CD4-positive, CD25-positive, alpha-beta regulatory T cell (primary cell): ENCODE data around the gene FZD4. TPM values are rescaled to one million over a fixed set of nuclear protein-coding genes. Genes with fewer than 3 reads are reported as not detected.
"Not testable (repeated sequence)": the region's sequence is repeated elsewhere in the genome, so short reads cannot be mapped to it uniquely, and the experiment has no call there.

Experiments used
- ATAC-seq, 2 donors: fragments of 150-1000 bp; cut with Tn5 transposase; one replicate each; pipeline ENCODE4 v1.10.0; 2021; ENCODE audit warnings: low read depth in 2 of 2, moderate number of reproducible peaks in 2 of 2, moderate library complexity in 1 of 2
- DNase-seq, 3 donors: peaks; one replicate each; pipeline versions ENCODE4 v3.0.0 to v3.0.0-alpha.2; 2012 to 2022; ENCODE audit warnings: mixed read lengths in 1 of 3
- H3K27ac ChIP-seq: one replicate; pipeline ENCODE4 v1.7.0; 2013; ENCODE audit warnings: mild to moderate bottlenecking, low read length; ENCODE audit not compliant: insufficient read depth, poor library complexity, severe bottlenecking
- H3K27me3 ChIP-seq: one replicate; pipeline ENCODE4 v1.7.0; 2013; ENCODE audit warnings: low read length; ENCODE audit not compliant: control insufficient read depth, insufficient read depth
- H3K36me3 ChIP-seq: one replicate; pipeline ENCODE4 v1.7.0; 2013; ENCODE audit warnings: mild to moderate bottlenecking, low read length, moderate library complexity; ENCODE audit not compliant: control insufficient read depth, insufficient read depth
- H3K4me1 ChIP-seq: 2 replicates; pipeline ENCODE4 v1.7.0; 2013; ENCODE audit warnings: mild to moderate bottlenecking, low read length; ENCODE audit not compliant: insufficient read depth, control insufficient read depth, poor library complexity, severe bottlenecking
- H3K4me3 ChIP-seq: one replicate; pipeline ENCODE4 v1.7.0; 2013; ENCODE audit warnings: low read depth, mild to moderate bottlenecking, low read length, moderate library complexity
- H3K9me3 ChIP-seq, 2 experiments: 1 replicate in 1 of 2; 2 replicates in 1 of 2; pipeline ENCODE4 v1.7.0; 2013; ENCODE audit warnings: low read length in 2 of 2, mild to moderate bottlenecking in 1 of 2, moderate library complexity in 1 of 2; ENCODE audit not compliant: control insufficient read depth in 2 of 2
- H3K27ac Mint-ChIP-seq, 3 donors: one replicate each; pipeline ENCODE4 v1.8.0; 2020 to 2022; ENCODE audit warnings: mild to moderate bottlenecking in 3 of 3, mixed read lengths in 3 of 3, moderate library complexity in 2 of 3
- H3K27me3 Mint-ChIP-seq: one replicate; pipeline ENCODE4 v1.8.0; 2022; ENCODE audit warnings: mild to moderate bottlenecking, mixed read lengths
- H3K36me3 Mint-ChIP-seq: one replicate; pipeline ENCODE4 v1.8.0; 2020; ENCODE audit warnings: mixed read lengths
- H3K4me1 Mint-ChIP-seq, 4 donors: one replicate each; pipeline ENCODE4 v1.8.0; 2020 to 2022; ENCODE audit warnings: mixed read lengths in 4 of 4, mild to moderate bottlenecking in 1 of 4
- H3K4me3 Mint-ChIP-seq, 4 donors: one replicate each; pipeline ENCODE4 v1.8.0; 2020 to 2022; ENCODE audit warnings: mild to moderate bottlenecking in 4 of 4, mixed read lengths in 4 of 4, moderate library complexity in 3 of 4
- H3K9me3 Mint-ChIP-seq, 7 donors: one replicate each; pipeline ENCODE4 v1.8.0; 2020 to 2022; ENCODE audit warnings: mixed read lengths in 7 of 7, mild to moderate bottlenecking in 3 of 7, moderate library complexity in 2 of 7
- polyA plus RNA-seq, 4 donors: library from polyadenylated mRNA; unstranded; fragments of 300-500 nt; fragmentation: Illumina TruSeq; gene quantifications; one replicate each; pipeline ENCODE4 v1.2.3, GENCODE V29; 2021
- total RNA-seq: library from RNA; stranded (reverse); gene quantifications from one replicate; pipeline ENCODE4 v1.2.3, GENCODE V29; 2022

FZD4 gene
- total and polyA plus RNA-seq, 5 donors from 2014 or later: not detected

DNA sequence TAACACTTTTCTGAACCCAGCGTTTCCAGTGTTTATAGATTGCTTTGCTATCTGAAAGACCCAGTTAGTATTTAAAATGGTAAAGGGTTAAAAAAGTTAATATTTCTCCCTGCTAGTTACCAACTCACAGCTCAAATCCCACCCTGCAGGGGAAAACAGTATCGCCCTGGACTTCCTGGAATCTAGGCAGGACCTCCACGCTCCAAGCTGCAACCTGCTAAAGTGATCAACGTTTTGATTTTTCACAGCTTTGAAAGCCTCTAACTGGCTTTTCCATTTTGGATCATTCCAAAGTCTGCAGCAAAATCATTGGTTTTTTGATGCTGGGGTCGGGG, 4.6 kb downstream of the FZD4 start:
- Mint-ChIP-seq H3K9me3 (no peaks in the 10 kb centered on the region), H3K4me1 (peaks cover 0 to 10% (median 3%) of the 10 kb centered on the region in 4 donors), H3K36me3 (no peaks in the 10 kb centered on the region), H3K27me3 (peaks cover 54% of the 10 kb centered on the region), H3K4me3 (no peak overlapping the region), H3K27ac (no peak overlapping the region)
- no peaks in the 10 kb centered on the region for H3K9me3 ChIP-seq
- no peak for ATAC-seq
- no peak overlapping the region for H3K4me3 ChIP-seq
- peaks cover 17% of the 10 kb centered on the region for H3K27me3 ChIP-seq
- no peaks in the 10 kb centered on the region for H3K36me3 ChIP-seq
- no peak for DNase-seq
- peaks cover 10% of the 10 kb centered on the region for H3K4me1 ChIP-seq
- no peak overlapping the region for H3K27ac ChIP-seq

GRCh38 chr11:86949995-86950660, 5.1 kb downstream of the FZD4 start:
- H3K27ac ChIP-seq: no peak overlapping the region
- Mint-ChIP-seq H3K27ac (no peak overlapping the region), H3K4me1 (peaks cover 0 to 8% (median 3%) of the 10 kb centered on the region in 4 donors), H3K36me3 (no peaks in the 10 kb centered on the region), H3K4me3 (no peak overlapping the region), H3K9me3 (no peaks in the 10 kb centered on the region), H3K27me3 (peaks cover 54% of the 10 kb centered on the region)
- ATAC-seq: no peak
- no peak overlapping the region for H3K4me3 ChIP-seq
- H3K27me3 ChIP-seq: peaks cover 16% of the 10 kb centered on the region
- DNase-seq: no peak
- H3K36me3 ChIP-seq: no peaks in the 10 kb centered on the region
- peaks cover 8% of the 10 kb centered on the region for H3K4me1 ChIP-seq
- H3K9me3 ChIP-seq: no peaks in the 10 kb centered on the region

GRCh38 chr11:86948733-86949132, 6.5 kb downstream of the FZD4 start:
- no peaks in the 10 kb centered on the region for H3K36me3 Mint-ChIP-seq
- H3K4me3 Mint-ChIP-seq: no peak overlapping the region
- H3K9me3 Mint-ChIP-seq: no peaks in the 10 kb centered on the region
- peak overlapping the region in 1 of 3 donors; percentile 13 for H3K27ac Mint-ChIP-seq
- peaks cover 15% of the 10 kb centered on the region for H3K27me3 ChIP-seq
- no peak overlapping the region for H3K27ac ChIP-seq
- no peaks in the 10 kb centered on the region for H3K4me1 Mint-ChIP-seq
- H3K9me3 ChIP-seq: no peaks in the 10 kb centered on the region
- DNase-seq (no peak), ATAC-seq (no peak)
- no peak overlapping the region for H3K4me3 ChIP-seq
- peaks cover 48% of the 10 kb centered on the region for H3K27me3 Mint-ChIP-seq
- H3K36me3 ChIP-seq: no peaks in the 10 kb centered on the region
- no peaks in the 10 kb centered on the region for H3K4me1 ChIP-seq

DNA sequence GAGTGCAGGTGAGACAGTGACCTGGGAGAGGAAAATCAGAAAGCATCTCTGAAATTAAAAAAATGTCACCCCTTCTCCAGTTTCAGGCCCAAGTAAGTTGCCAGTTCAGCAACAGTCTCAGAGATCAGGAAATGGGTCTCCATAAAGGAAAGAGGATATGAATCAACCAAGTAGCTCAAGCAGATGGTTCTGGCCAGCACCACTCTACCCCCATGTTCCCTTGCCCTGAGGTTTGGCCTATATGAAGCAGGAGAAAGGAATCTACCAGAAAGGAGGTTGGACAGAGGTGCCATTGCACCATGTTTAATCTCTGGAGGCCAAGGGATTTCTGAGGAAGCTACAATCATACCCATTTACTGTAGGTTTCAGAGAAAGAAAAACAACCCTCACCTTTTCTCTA, 7.7 kb downstream of the FZD4 start:
- Mint-ChIP-seq H3K9me3 (no peaks in the 10 kb centered on the region), H3K4me1 (no peaks in the 10 kb centered on the region), H3K27me3 (peaks cover 37% of the 10 kb centered on the region), H3K36me3 (no peaks in the 10 kb centered on the region), H3K27ac (no peak overlapping the region), H3K4me3 (no peak overlapping the region)
- H3K27ac ChIP-seq: no peak overlapping the region
- no peaks in the 10 kb centered on the region for H3K36me3 ChIP-seq
- no peak overlapping the region for H3K4me3 ChIP-seq
- H3K27me3 ChIP-seq: peaks cover 9% of the 10 kb centered on the region
- DNase-seq (no peak), ATAC-seq (no peak)
- H3K9me3 ChIP-seq: no peaks in the 10 kb centered on the region
- H3K4me1 ChIP-seq: no peaks in the 10 kb centered on the region

- H3K4me1 Mint-ChIP-seq, H3K4me1 ChIP-seq, H3K4me3 ChIP-seq, H3K9me3 Mint-ChIP-seq, H3K27me3 ChIP-seq, ATAC-seq, H3K36me3 Mint-ChIP-seq, DNase-seq, H3K36me3 ChIP-seq, H3K4me3 Mint-ChIP-seq, H3K27ac ChIP-seq, H3K9me3 ChIP-seq, H3K27ac Mint-ChIP-seq: not testable (repeated sequence)
- peaks cover 14% of the 10 kb centered on the region for H3K27me3 Mint-ChIP-seq
Measured at GRCh38 chr11:86943505-86943904, 11.7 kb downstream of the FZD4 start.

DNA sequence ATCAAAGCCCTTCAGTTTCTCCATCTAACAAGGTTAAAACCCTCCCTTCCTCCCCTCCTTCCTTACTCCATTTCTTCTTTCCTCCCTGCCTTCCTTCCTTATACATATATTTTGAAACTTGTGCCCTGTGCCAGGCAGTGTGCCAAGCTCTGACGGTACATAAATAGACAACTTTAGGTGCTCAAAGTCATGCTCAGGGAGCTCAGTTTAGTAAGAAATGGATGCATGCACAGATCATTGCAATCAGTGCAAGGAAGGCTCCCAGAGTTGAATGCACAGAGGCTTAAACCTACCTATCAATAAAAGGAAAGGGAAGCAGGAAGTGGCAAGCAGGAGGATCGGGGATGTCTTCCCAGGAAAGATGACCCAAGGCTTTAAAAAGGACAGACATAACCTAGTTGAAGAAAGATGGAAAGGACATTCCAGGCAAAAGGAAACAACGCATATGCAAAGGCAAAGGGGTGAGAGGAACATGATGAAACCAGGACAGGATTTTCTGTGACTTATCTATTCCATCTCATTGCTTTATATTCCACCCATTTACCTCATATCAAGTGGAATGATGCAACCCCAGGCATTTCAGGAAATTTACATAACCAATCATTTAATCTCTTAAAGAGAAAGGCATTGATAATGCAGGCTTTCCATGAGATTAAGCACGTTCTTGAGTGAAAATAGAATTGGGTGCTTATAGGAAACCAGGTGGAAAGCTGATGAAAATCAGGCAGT, 13.2 kb downstream of the FZD4 start:
- no peaks in the 10 kb centered on the region for H3K4me1 Mint-ChIP-seq
- ATAC-seq: no peak
- H3K4me3 Mint-ChIP-seq: no peak overlapping the region
- peaks cover 16% of the 10 kb centered on the region for H3K27me3 Mint-ChIP-seq
- no peak for DNase-seq
- H3K4me3 ChIP-seq: no peak overlapping the region
- H3K4me1 ChIP-seq: no peaks in the 10 kb centered on the region
- no peak overlapping the region for H3K27ac ChIP-seq
- H3K9me3 ChIP-seq: no peaks in the 10 kb centered on the region
- H3K9me3 Mint-ChIP-seq: no peaks in the 10 kb centered on the region
- no peak overlapping the region for H3K27ac Mint-ChIP-seq
- no peaks in the 10 kb centered on the region for H3K36me3 Mint-ChIP-seq
- peaks cover 2% of the 10 kb centered on the region for H3K27me3 ChIP-seq
- no peaks in the 10 kb centered on the region for H3K36me3 ChIP-seq

- no peak for ATAC-seq
- Mint-ChIP-seq H3K4me1 (no peaks in the 10 kb centered on the region), H3K9me3 (no peaks in the 10 kb centered on the region)
Measured at GRCh38 chr11:86941077-86941870, 13.9 kb downstream of the FZD4 start.

More at GRCh38 chr11:86941077-86941870, 13.9 kb downstream of the FZD4 start:
- Mint-ChIP-seq H3K36me3 (no peaks in the 10 kb centered on the region), H3K27me3 (peaks cover 18% of the 10 kb centered on the region), H3K27ac (no peak overlapping the region), H3K4me3 (no peak overlapping the region)
- Histone ChIP-seq H3K9me3 (no peaks in the 10 kb centered on the region), H3K27ac (no peak overlapping the region), H3K36me3 (no peaks in the 10 kb centered on the region), H3K27me3 (peaks cover 2% of the 10 kb centered on the region), H3K4me1 (no peaks in the 10 kb centered on the region), H3K4me3 (no peak overlapping the region)
- DNase-seq: no peak
